Body of pancreas (tissue), 4 donors: ENCODE measurements around the gene EWSR1. TPM values are rescaled to one million over a fixed set of nuclear protein-coding genes. Genes with fewer than 3 reads are reported as not detected.

ENCODE experiments used
- ATAC-seq: fragments of 150-250 bp; one replicate; pipeline ENCODE4 v1.9.1; 2016
- DNase-seq, 4 donors: peaks; one replicate each; pipeline ENCODE4 v3.0.0-alpha.2; 2019
- H3K27ac ChIP-seq, 4 donors: fragments of 200-600 bp; sonication (generic); 1 replicate in 3 of 4; 2 replicates in 1 of 4; pipeline versions ENCODE4 v1.5.1 to v1.6.1; 2016 to 2019; ENCODE audit warnings: mild to moderate bottlenecking in 1 of 4, mixed read lengths in 1 of 4, moderate library complexity in 1 of 4
- H3K27me3 ChIP-seq, 2 donors: fragments of 200-600 bp; sonication (generic); one replicate each; pipeline ENCODE4 v1.6.0; 2016; ENCODE audit warnings: mild to moderate bottlenecking in 1 of 2
- H3K36me3 ChIP-seq, 2 donors: fragments of 200-600 bp; sonication (generic); replicated peaks in 1 of 2; 2 replicates each; pipeline ENCODE4 v1.5.1; 2016; ENCODE audit warnings: low read depth in 2 of 2; ENCODE audit not compliant: insufficient read depth in 1 of 2
- H3K4me1 ChIP-seq: fragments of 200-600 bp; sonication (generic); one replicate; pipeline ENCODE4 v1.6.0; 2016
- H3K4me3 ChIP-seq, 2 donors: fragments of 200-600 bp; sonication (generic); 1 replicate in 1 of 2; 2 replicates in 1 of 2; pipeline ENCODE4 v1.5.1; 2016 to 2019
- H3K9me3 ChIP-seq, 3 donors: fragments of 200-600 bp; sonication (generic); 1 replicate in 2 of 3; 2 replicates in 1 of 3; pipeline ENCODE4 v1.5.1; 2016
- CTCF ChIP-seq, 7 experiments: fragments of 450-650 bp in 4 of 7; fragments of 200-600 bp in 3 of 7; sonication (generic) in 3 of 7; IDR thresholded peaks; one replicate each; pipeline ENCODE4 v1.5.1; 2016 to 2019; ENCODE audit warnings: antibody characterized with exemption in 7 of 7
- POLR2A ChIP-seq, 3 donors: fragments of 450-650 bp; IDR thresholded peaks; one replicate each; pipeline ENCODE4 v1.6.1; 2016; ENCODE audit warnings: antibody characterized with exemption in 3 of 3, mild to moderate bottlenecking in 2 of 3
- WGBS, 2 donors: methylation state at CpG; one replicate each; pipeline ENCODE4 v1.1.5; 2017; 5-methylcytosine and 5-hydroxymethylcytosine counted together
- intact Hi-C: fragments of 100-400 bp; cut with DNase I; formaldehyde crosslinking; loops from one replicate; pipeline ENCODE4 v1.15.1; 2023
- total RNA-seq, 2 donors: library from RNA; depleted of rRNA; stranded (reverse); fragments of >200 nt; gene quantifications; one replicate each; pipeline ENCODE4 v1.1.0, GENCODE V29; 2016

EWSR1 gene
- total RNA-seq, 2 donors from 2014 or later, result 142 to 175 TPM

DNA sequence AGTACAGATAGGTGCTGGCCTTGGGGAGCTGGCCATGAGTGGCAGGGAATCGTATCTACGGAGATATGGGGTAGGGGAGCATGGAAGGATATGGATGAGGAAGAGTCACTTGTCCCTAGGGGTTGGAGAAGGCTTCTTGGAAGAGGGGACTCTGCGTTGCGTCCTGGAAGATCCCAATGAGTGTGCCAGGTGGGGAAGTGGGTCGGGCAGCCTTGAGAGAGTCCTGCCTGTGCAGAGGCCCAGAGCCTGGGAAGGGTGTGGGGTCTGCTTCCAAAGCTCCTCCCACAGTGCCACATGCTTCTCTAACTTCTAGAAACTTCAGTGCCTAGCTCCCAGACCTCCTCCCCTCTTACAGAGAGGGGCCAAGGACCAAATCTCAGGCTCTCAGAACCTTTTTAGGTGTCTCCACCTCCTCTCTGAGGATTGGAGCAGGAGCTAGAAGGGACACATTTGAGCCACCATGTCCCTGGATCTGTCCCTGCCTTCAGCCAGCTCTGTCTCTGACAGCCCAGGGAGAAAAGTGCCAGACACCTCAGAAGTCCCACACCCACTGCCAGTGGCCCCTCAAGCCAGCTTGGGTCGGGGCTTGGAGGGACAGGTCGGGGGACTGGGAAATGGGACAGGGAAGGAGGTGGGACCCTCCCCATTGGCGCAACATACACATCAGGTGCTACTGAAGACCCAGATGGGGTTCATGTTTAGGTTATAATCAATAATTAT, 11.3 kb upstream of the EWSR1 start:
- 75 to 80% methylated on average over 8 of the region's 8 CpGs for WGBS, 2 donors
- H3K27me3 ChIP-seq, result no peaks in the 10 kb centered on the region
- no peak for TF ChIP-seq POLR2A (IDR thresholded peaks at IDR 0.05)
- intact Hi-C loops, result loop anchor here (10.0 kb wide), 1 partner anchor 192 kb away; the partner anchor contains the start of gene C22orf31
- H3K36me3 ChIP-seq, result no peaks in the 10 kb centered on the region
- no peaks in the 10 kb centered on the region for H3K9me3 ChIP-seq
- ATAC-seq (no peak), DNase-seq (no peak)
- no peak overlapping the region for H3K4me3 ChIP-seq
- H3K27ac ChIP-seq, result no peak overlapping the region
- H3K4me1 ChIP-seq, result no peaks in the 10 kb centered on the region

DNA sequence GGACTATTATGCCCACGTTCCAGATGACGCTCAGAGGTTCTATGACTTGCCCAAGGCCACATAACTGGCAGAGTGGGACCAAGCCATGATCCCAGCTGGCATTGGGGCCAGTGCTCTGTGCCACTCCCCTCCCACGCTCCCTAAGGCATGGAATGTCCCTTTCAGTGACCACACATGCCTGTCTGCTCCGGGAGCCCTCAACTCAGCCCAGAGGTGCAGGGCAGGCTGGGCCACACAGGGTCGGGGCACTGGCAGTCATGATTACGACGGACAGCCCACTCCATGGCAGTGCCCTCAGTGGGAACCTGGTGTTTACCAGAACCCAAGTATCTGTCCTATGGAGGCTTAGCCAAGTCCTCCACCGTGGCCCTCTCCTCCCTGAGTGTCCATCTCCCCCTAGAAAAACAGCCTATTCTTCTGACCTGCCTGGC, 10.3 kb upstream of the EWSR1 start:
- 46 to 63% methylated on average over 4 to 8 of the region's 8 CpGs for WGBS, 2 donors

GRCh38 chr22:29258407-29259252, 9.4 kb upstream of the EWSR1 start:
- Histone ChIP-seq H3K27me3 (no peaks in the 10 kb centered on the region), H3K9me3 (no peaks in the 10 kb centered on the region), H3K36me3 (no peaks in the 10 kb centered on the region), H3K4me3 (no peak overlapping the region), H3K27ac (no peak overlapping the region), H3K4me1 (peaks cover 3% of the 10 kb centered on the region)
- DNase-seq (no peak), ATAC-seq (no peak)
- WGBS, 2 donors, result 80 to 92% methylated on average over 1 to 17 of the region's 17 CpGs
- no peak for TF ChIP-seq CTCF (IDR thresholded peaks at IDR 0.05)
- no peak for TF ChIP-seq POLR2A (IDR thresholded peaks at IDR 0.05)
- intact Hi-C loops, result loop anchor here (10.0 kb wide), 1 partner anchor 194 kb away; the partner anchor contains the start of gene C22orf31

More for the DNA sequence above, 10.3 kb upstream of the EWSR1 start:
- no peaks in the 10 kb centered on the region for H3K9me3 ChIP-seq
- intact Hi-C loops, result loop anchor here (10.0 kb wide), 1 partner anchor 193 kb away; the partner anchor contains the start of gene C22orf31
- no peaks in the 10 kb centered on the region for H3K4me1 ChIP-seq
- no peaks in the 10 kb centered on the region for H3K27me3 ChIP-seq
- H3K27ac ChIP-seq, result peak overlapping the region in 1 of 4 donors; percentile 25
- no peaks in the 10 kb centered on the region for H3K36me3 ChIP-seq
- no peak overlapping the region for H3K4me3 ChIP-seq
- DNase-seq (peak in 3 of 4 donors; percentile 43 to 69 (median 44)), ATAC-seq (peak; percentile 41)
- no peak for TF ChIP-seq CTCF (IDR thresholded peaks at IDR 0.05)

DNA sequence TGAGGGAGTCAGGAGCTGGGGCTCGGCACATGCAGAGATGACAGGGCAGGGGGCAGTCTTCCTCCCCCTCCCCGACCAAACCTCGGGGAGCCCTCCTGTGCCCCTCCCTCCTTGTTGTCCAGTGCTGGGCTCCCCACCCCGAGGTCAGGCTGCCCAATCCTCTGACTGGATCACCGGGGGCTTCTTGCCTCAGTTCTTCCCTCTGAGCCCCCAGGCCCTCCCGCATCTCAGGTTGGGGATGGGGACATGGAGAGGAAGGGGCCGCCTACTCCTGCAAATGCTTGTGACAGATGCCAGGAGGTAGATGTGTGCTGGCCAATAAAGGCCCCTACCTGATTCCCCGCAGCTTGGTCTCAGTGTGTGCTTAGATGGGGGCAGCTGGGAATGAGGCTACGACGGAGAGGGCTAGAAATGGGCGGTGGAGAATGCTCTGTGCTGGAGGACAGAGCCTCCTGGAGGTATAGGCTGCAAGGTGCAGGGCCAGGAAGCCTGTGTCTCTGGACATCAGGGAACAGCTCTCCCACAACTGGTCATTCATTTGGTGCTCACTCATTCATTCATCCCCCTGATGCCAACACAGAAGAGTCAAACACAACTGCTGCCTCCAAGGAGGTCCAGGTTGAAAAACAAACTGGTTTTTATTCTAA, 8.7 kb upstream of the EWSR1 start:
- no peak overlapping the region for H3K4me3 ChIP-seq
- DNase-seq (no peak), ATAC-seq (no peak)
- intact Hi-C loops, result loop anchor here (10.0 kb wide), 1 partner anchor 195 kb away; the partner anchor contains the start of gene C22orf31
- TF ChIP-seq CTCF (IDR thresholded peaks at IDR 0.05), result no peak
- no peak for TF ChIP-seq POLR2A (IDR thresholded peaks at IDR 0.05)
- peaks cover 10% of the 10 kb centered on the region for H3K4me1 ChIP-seq
- no peak overlapping the region for H3K27ac ChIP-seq
- no peaks in the 10 kb centered on the region for H3K36me3 ChIP-seq
- H3K9me3 ChIP-seq, result no peaks in the 10 kb centered on the region
- WGBS, 2 donors, result 81 to 96% methylated on average over 5 to 10 of the region's 11 CpGs
- H3K27me3 ChIP-seq, result no peaks in the 10 kb centered on the region
